MG63 (cell line): ENCODE data around the gene KCNQ1. TPM values are rescaled to one million over a fixed set of nuclear protein-coding genes. Genes with fewer than 3 reads are reported as not detected.

ENCODE experiments used
- DNase-seq: peaks from one replicate; pipeline ENCODE4 v3.0.0-alpha.2; 2020
- H3K27me3 ChIP-seq: fragments of 250-450 bp; sonication (Bioruptor Pico); 2 replicates; pipeline ENCODE4 v1.5.1; 2020; ENCODE audit warnings: mild to moderate bottlenecking, moderate library complexity
- H3K36me3 ChIP-seq: fragments of 250-450 bp; sonication (Bioruptor Pico); 2 replicates; pipeline ENCODE4 v1.5.1; 2020; ENCODE audit warnings: mild to moderate bottlenecking, moderate library complexity
- H3K4me3 ChIP-seq: fragments of 250-450 bp; sonication (Bioruptor Pico); 2 replicates; pipeline ENCODE4 v1.5.1; 2020; ENCODE audit warnings: mild to moderate bottlenecking, moderate library complexity
- H3K9me3 ChIP-seq: fragments of 250-450 bp; sonication (Bioruptor Pico); 2 replicates; pipeline ENCODE4 v1.5.1; 2020; ENCODE audit warnings: mild to moderate bottlenecking, moderate library complexity
- total RNA-seq: library from RNA; depleted of rRNA; stranded (reverse); fragments of >200 nt; shearing (Covaris generic); gene quantifications from 2 replicates; pipeline ENCODE4 v1.2.3, GENCODE V29; 2014; ENCODE audit warnings: low replicate concordance

Gene KCNQ1
- total RNA-seq, 1 experiment from 2014 or later = not detected

DNA sequence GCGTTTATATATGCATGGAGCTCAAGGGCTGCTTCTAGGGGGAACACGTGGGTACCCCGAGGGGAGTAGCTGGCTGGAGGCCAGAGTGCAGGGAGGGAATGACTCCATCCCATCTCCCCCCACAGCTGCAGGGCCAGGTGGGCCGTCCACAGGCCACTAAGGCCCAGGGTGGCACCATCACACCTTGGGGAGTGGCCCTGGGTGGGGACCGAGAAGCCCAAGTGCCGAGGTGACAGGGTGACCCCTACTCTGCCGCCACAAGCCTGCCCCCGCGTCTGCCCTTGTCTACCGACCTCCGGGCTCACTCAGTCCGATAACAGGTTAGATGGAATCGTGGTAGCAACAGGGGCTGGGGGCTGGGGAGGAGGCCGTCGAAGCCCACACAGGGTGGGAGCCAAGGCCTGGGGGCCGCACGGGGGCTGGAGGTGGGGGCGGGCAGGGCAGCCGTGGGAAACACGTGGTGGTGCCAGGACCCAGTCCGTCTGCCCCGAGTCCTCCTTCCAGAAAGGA lies 129.3 kb downstream of the KCNQ1 start:
- Histone ChIP-seq H3K9me3 (no peaks in the 10 kb centered on the region), H3K4me3 (no peak overlapping the region), H3K36me3 (no peaks in the 10 kb centered on the region), H3K27me3 (no peaks in the 10 kb centered on the region)
- no peak for DNase-seq

DNA sequence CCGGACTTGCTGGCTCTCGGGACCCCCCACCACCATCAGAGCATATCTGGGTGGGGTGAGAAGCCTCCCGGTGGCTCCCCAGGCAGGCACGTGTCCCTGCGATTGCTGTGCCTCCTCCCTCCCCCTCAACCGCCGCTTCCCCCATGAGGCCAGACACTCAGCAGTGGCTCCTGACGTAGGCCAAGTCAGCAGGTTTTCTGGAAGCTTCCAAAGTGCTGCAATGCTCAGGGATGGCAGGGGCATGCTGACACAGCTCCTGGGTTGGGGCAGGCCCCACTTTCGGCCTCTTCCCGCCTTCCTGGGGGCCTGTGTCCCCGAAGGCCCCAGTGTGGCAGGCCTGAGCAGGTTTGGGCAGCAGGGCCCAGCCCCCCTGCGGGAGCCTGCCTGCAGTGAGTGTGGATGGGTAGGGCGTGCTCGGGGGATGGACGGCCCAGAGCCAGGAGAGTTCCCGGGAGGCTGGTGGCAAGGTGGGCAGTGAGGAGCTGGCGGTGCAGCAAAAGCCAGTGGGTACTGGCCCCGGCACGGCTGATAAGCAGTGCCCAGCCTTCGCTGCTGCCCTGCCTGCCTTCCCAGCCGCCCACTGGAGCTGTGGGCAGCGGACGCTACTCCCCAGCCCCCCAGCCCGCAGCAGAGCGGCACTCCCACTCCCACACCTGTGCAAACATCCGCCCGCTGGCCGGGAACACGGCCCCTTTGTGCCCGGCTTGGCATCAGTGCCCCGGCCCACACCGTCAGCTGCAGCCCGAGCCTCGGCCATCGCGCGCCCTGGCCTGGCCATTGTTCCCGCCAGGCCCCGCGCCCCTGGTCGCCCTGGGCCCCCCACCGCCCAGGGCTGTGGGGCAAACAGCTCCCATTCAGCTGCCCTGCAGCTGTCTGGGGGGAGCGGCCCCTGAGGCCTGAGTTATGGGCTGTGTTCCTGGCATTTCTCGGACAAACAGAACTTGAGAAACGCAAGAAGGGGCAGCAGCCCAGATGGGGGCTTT lies 130.0 kb downstream of the KCNQ1 start:
- Histone ChIP-seq H3K4me3 (no peak overlapping the region), H3K27me3 (no peaks in the 10 kb centered on the region), H3K36me3 (no peaks in the 10 kb centered on the region), H3K9me3 (no peaks in the 10 kb centered on the region)
- DNase-seq = no peak

DNA sequence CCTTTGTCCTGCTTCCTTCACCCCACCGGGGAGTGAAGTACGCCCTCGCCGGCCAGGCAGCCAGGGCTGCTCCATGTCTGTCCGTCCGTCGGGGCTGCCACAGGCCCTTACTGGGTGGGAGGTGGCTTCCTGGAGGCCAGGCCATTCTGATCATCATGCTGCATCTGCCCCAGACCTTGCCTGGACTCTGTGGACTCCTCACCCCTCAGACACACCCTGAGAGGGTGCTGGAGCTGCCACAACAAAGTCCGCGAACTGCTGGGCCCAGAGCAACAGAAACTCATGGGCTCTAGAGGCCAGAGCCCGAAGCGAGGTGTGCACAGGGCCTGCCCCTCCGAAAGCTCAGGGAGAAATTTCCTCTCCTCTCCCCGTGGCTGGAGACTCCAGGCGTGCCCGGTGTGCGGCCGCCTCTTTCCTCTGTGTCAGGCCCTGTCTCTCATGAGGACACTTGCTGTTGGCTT lies 130.8 kb downstream of the KCNQ1 start:
- H3K27me3 ChIP-seq = no peaks in the 10 kb centered on the region
- DNase-seq = no peak
- no peaks in the 10 kb centered on the region for H3K9me3 ChIP-seq

DNA sequence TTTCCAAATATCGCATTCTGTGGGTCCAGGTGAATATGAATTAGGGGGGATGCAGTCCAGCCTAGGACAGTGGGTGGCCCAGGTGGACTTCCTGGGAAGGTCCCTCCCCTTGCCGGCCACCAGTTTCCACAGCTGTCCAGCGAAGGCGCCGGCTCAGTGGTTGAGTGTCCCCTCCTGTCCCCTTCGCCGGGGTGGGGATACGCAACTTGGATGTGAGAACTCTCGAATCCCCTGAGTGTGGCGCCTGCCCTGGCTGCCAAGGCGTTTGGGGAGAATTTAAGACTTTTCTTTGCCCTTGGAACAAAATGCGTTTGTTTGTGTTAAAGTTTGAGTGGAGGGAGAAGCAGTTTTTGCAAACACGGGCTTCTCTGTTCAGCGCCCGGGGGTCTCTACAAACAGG lies 131.3 kb downstream of the KCNQ1 start:
- Histone ChIP-seq H3K27me3 (no peaks in the 10 kb centered on the region), H3K9me3 (no peaks in the 10 kb centered on the region), H3K36me3 (no peaks in the 10 kb centered on the region), H3K4me3 (no peak overlapping the region)
- DNase-seq = no peak

More for the DNA sequence above, 130.8 kb downstream of the KCNQ1 start:
- Histone ChIP-seq H3K36me3 (no peaks in the 10 kb centered on the region), H3K4me3 (no peak overlapping the region)

DNA sequence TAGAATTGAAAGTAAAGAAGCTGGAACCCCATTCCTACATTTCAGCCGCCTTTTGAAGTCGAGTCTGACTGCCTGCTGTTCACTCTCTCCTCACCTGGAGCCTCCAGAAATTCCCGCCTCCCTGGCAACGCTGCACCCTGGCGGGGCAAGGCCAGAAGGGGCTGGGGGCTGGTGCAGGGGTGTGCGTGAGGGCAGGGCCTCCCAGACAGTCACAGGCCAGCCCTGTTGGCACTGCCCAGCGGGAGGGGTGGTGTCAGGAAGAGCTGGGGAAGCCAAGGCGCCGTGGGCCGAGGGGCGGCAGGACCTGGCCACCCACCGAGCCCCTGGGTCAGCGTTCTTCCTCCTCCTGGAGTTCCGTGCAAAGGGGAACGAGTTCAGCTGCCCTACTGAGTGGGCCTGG lies 131.7 kb downstream of the KCNQ1 start:
- H3K27me3 ChIP-seq = no peaks in the 10 kb centered on the region
- DNase-seq = no peak
- H3K9me3 ChIP-seq = no peaks in the 10 kb centered on the region
- H3K36me3 ChIP-seq = no peaks in the 10 kb centered on the region
- no peak overlapping the region for H3K4me3 ChIP-seq

DNA sequence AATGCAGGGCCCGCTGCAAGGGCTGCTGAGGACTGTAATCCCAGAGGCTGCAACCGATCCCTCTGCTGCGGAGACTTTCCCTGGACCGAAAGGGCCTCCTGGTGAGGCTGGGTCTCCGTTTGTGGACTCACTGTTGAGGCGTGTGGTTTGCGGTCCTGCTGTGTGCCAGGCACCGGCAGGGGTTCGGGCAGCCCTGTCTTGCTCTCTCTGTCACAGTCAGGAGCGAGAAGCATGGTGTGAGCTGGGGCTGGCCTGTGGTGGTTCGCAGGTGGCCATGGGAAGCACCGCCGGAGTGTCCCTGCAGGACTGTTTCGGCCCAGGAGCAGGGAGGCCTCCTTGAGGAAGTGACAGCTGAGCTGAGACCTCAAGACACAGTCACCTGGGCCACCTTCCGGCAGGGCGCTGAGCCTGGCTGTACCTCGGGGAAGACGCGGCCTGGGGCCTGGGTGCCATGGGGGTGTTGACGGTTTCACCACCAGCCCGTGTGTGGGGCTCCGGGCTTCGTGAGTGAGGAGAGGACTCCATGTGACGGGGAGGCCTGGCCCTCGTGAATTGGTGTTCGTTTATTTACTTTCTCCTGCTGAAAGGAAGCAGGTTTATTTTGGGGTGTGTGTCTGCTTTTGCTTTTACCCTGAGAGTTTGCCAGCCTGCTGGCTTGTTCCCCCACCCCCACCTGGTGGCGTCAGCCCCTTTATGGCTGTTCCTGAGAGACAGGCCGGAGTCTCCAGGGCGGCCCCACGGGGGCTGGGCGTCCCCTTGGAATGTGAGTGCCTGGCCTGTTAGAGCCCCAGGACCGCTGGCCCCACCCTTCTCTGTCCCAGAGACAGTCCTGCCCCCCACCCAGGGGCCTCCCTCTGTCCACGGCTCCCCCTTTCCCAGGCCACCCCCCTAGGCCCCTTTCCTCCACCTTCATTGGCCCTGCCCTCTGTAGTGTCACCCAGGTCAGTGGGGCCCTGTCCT lies 132.5 kb downstream of the KCNQ1 start:
- no peak for DNase-seq
- Histone ChIP-seq H3K9me3 (no peaks in the 10 kb centered on the region), H3K27me3 (no peaks in the 10 kb centered on the region), H3K36me3 (no peaks in the 10 kb centered on the region), H3K4me3 (no peak overlapping the region)

DNA sequence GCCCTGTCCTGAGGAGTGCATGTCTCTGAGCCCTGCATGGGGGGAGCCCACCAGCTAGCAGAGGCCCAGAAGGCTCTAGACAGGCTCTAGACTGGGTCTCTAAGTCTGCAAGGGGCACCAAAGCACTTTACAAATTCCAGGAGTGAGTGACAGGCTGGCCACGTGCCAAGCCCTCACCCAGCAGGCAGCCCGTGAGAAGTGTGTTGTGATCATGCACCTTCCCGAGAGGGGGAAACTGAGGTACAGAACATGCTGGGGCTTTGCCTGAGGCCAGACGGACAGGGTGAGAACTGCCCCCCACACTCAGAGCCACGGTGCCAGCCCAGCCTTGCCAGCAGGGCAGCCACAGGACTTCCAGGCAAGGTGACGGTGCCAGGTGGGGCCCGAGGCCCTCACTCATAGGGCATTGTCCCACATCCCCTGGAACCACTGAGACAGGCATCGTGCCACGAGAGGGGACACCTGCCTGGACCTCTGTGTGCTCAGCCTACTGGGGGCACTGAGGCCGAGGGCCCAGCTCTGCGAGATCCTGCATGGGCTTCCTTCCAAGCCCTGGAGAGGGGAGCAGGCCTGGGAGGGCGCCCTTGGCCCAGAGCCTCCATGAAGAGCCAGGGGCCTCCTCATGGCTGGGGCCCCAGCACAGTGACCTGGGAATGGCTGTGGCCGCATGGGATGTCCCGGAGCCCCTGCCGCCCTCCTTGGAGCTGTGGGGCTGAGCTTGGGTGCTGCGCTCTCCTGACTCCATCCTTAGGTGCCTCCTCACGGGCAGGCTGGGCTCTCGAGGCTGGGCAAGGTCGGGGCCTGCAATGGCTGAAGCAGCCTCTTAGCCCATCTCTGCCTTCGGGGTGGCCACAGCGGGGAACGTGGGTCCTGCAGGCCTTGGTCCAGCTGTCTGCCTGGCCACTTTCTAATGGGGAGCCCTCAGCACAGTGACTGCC lies 133.5 kb downstream of the KCNQ1 start:
- no peak for DNase-seq
- Histone ChIP-seq H3K4me3 (no peak overlapping the region), H3K9me3 (no peaks in the 10 kb centered on the region), H3K27me3 (no peaks in the 10 kb centered on the region), H3K36me3 (no peaks in the 10 kb centered on the region)

DNA sequence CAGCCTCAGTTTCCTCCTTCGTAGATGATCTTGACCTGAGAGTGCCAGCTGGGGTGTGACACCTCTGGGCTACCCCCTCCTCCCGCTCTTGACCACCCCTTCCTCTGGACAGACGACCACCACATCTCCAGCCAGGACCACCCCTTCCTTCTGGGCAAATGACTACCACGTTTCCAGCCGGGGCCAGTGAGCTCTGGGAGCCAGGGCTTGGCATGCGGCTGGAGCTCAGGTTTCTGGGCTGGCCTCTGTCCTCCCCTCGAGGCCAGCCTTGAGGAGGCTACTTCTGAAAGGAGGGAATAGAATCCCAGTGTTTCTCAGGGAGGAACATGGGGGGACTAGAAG lies 134.1 kb downstream of the KCNQ1 start:
- Histone ChIP-seq H3K9me3 (no peaks in the 10 kb centered on the region), H3K27me3 (no peaks in the 10 kb centered on the region), H3K4me3 (no peak overlapping the region), H3K36me3 (no peaks in the 10 kb centered on the region)
- DNase-seq = no peak

DNA sequence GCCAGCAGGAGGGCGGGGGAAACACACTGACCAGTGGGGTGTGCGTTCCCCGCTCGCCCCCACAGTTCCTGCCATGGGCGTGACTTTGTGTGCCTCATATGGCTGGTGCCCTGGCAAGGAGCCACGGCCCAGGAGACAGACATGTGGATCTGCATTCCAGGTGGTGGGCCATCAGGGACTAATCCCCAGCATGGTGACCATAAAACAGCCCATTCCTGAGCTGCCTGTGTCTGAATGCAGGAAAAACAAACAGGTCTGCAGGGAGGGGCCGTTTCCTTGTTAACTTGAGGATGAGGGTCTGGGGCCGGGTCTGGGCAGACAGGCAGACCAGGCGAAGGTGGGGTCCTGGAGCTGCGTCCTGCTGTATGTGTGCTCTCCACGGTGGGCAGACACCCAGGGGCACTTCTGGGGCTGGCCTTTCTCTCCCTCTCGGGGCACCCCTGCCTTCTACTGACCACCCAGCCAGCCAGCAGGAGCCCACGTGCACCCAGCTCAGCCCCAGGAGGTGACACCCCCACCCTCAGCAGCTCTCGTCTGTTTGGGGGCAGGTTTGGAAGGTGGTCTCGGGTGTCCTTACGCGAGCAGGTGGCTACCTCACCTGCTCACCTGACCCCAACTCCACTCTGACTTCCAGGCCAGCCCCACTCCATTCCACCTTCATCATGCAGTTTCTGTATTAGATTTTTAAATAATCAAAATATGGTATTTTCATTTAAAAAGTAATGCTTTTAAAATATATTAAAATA lies 134.7 kb downstream of the KCNQ1 start:
- Histone ChIP-seq H3K36me3 (no peaks in the 10 kb centered on the region), H3K9me3 (no peaks in the 10 kb centered on the region), H3K4me3 (no peak overlapping the region), H3K27me3 (no peaks in the 10 kb centered on the region)
- DNase-seq = no peak

DNA sequence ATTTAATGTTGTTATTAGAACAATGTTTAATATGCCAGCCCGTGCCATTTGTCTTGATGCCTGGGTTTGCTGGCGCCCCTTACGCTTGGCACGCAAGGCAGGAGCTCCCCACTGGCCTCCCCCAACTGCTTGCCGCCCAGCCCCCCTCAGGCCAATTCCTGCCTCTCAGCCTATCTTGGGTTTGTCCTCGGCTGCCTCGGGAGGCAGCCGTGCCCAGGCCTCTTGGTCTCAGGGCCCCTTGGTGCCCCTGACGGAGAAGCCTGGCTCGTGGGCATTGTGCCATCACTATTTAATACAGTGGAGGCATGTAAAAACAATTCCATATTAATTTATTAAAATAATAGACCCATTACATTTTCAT lies 135.2 kb downstream of the KCNQ1 start:
- Histone ChIP-seq H3K9me3 (no peaks in the 10 kb centered on the region), H3K27me3 (no peaks in the 10 kb centered on the region), H3K36me3 (no peaks in the 10 kb centered on the region), H3K4me3 (no peak overlapping the region)
- no peak for DNase-seq

DNA sequence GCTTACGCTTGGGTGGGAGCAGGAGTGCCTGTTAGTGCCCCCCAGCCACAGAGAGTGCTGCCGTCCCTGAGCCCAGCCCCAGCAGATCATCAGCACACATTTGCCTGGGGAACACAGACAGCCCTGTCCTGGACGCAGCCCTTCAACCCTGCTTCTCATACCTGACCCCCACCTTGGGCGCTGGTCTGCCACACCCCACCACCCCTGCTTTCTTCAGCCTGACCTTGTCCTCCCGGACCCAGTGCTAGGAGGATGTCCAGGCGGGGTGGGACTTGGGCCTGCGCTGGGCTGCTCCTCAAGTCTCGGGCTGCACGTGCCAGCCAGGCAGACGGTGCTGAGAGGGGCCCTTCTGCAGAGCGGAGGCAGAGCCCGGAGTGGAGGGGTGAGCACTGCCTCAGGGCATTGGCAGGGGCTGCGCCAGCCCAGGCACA lies 135.8 kb downstream of the KCNQ1 start:
- no peaks in the 10 kb centered on the region for H3K9me3 ChIP-seq
- H3K4me3 ChIP-seq = no peak overlapping the region
- DNase-seq = no peak
- H3K27me3 ChIP-seq = no peaks in the 10 kb centered on the region
- no peaks in the 10 kb centered on the region for H3K36me3 ChIP-seq

DNA sequence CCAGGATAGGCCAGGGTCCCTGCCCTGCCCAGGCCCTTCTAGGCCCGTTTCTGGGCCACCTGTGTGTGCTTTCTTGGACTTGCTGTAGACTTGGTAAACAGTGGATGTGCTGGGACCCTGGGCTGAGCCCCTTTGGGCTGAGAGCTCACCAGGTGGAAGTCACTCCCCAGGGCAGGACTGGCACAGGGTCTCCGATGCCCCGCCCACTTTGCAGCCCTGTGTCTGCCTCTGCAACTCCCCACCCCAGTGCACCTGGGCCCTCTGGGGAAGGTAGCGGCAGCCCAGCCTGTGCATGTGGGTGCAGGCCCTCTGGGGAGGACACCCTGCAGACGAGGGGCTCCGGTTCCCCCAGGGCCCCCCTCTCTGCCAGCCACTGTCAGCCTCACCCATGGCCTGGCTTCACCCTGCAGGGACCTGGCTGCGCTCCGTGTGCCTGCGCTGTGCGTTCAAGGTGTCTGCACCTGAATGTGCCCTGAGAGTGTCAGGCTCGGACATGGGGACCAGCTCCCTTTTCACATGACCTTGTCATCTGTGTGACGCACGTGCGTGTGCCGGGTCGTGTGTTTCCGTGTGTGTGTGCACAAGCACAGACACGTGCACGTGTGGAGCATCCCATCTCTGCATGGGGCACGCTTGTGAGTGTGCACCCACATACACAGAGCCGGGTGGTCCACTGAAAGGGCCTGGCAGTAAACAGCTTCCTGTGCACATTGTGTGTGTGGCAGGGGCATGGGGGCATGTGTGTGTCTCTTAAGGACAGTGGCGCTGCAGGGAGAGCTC lies 136.5 kb downstream of the KCNQ1 start:
- no peaks in the 10 kb centered on the region for H3K36me3 ChIP-seq
- no peaks in the 10 kb centered on the region for H3K9me3 ChIP-seq
- H3K4me3 ChIP-seq = no peak overlapping the region
- no peak for DNase-seq
- H3K27me3 ChIP-seq = no peaks in the 10 kb centered on the region

DNA sequence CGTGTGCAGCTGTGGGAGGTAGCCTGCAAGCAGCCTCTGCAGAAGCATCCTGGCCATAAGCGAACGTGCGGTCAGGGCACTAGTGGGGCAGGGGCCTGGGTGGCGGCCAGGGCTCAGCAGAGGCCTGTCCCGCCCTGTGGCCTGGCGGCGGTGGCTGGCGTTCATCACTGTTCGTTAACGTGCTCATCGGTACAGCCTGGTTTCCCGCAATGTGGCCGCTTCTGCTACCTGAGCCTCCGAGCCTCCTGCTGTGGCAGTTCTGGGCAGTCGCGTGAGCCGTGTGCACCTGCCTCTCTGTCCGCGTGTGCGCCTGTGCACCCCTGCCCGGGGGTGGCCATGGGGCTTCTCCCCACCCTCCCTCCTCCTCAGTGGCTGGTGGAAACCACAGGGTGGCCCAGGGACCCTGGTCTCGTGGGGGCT lies 137.1 kb downstream of the KCNQ1 start:
- no peaks in the 10 kb centered on the region for H3K9me3 ChIP-seq
- no peaks in the 10 kb centered on the region for H3K27me3 ChIP-seq
- no peak for DNase-seq
- H3K36me3 ChIP-seq = no peaks in the 10 kb centered on the region
- H3K4me3 ChIP-seq = no peak overlapping the region

DNA sequence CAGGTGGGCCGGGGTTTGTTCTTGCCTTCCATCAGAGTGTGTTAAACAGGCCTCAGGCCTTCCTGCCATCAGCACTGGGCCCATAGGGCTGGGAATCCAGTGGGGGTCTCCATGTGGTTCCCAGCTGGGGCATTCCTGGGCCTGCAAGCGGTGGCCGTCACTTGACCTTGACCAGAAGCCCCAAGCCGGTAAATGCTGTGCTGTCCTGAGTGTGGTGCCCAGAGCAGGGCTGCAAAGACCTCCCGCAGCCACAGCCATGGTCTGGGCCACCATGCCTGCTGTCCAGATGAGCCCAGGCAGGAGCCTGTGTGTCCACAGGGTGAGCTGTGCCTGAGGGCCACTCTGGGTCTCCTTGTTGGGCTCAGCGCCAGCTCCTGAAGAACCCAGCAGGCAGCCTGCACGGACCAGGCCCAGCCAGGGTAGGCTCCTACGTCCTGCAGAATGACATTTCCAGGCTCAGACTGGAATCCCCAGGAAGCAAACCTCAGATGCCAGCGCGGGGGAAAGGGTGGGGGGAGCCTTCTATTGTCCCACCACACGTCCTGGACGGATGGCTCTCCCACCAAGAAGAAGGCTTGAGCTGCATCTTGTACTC lies 137.6 kb downstream of the KCNQ1 start:
- no peaks in the 10 kb centered on the region for H3K27me3 ChIP-seq
- H3K4me3 ChIP-seq = no peak overlapping the region
- DNase-seq = no peak
- H3K36me3 ChIP-seq = no peaks in the 10 kb centered on the region
- no peaks in the 10 kb centered on the region for H3K9me3 ChIP-seq
